HCT116 (cell line): Measurements from ENCODE around the gene CCN5. TPM values are rescaled to one million over a fixed set of nuclear protein-coding genes. Genes with fewer than 3 reads are reported as not detected.

Experiments used
- ATAC-seq: fragments of 200-7000 bp; cut with Tn5 transposase; 2 replicates; pipeline ENCODE4 v1.9.1; 2020; ENCODE audit warnings: mild to moderate bottlenecking, moderate library complexity
- BruUV-seq: library from RNA; stranded (reverse); fragments of 400-500 nt; replicated peaks from 2 replicates; lab custom pipeline; 2021; lab: Mats Ljungman, UMichigan
- CTCF ChIA-PET: fragments of 300-600 bp; sonication (Branson Sonifier 250); formaldehyde crosslinking; loops from one replicate; lab custom pipeline; 2021; ENCODE audit warnings: antibody characterized with exemption; lab: Charles Lee
- POLR2A ChIA-PET: fragments of 300-600, 350-600 bp; sonication (Branson Sonifier 250); formaldehyde crosslinking; loops from one replicate; lab custom pipeline; 2021; ENCODE audit warnings: antibody characterized with exemption; lab: Charles Lee
- RAD21 ChIA-PET, 2 experiments: fragments of 300-600 bp; sonication (Branson Sonifier 250); formaldehyde crosslinking; loops; one replicate each; lab custom pipeline; 2023; ENCODE audit warnings: low total read pairs in 2 of 2; ENCODE audit not compliant: uncharacterized antibody in 2 of 2, unreplicated experiment in 2 of 2, low non-redundant PET in 1 of 2; lab: Charles Lee
- DNase-seq: peaks from one replicate; pipeline ENCODE4 v3.0.0-alpha.2; 2010; ENCODE audit warnings: low read depth, low spot score
- H2AFZ ChIP-seq: fragments of 200-600 bp; shearing (Covaris generic), sonication (generic); 2 replicates; pipeline ENCODE4 v1.6.1; 2017; ENCODE audit warnings: low read depth, mixed run types, mixed read lengths, antibody characterized with exemption, low read length; ENCODE audit not compliant: poor library complexity, severe bottlenecking
- H3K27ac ChIP-seq: 2 replicates; pipeline ENCODE4 v1.5.1; 2012; ENCODE audit warnings: low read depth, low read length
- H3K27me3 ChIP-seq: fragments of 200-600 bp; sonication (generic); 2 replicates; pipeline ENCODE4 v1.6.1; 2016; ENCODE audit warnings: mixed run types, low read length, mixed read lengths; ENCODE audit not compliant: insufficient read depth
- H3K36me3 ChIP-seq, 2 experiments: fragments of 200-500 bp in 1 of 2; fragments of 200-600 bp in 1 of 2; sonication (Bioruptor generic) in 1 of 2; sonication (generic) in 1 of 2; 2 replicates each; pipeline versions ENCODE4 v1.5.1 to v1.6.1; 2014 to 2016; ENCODE audit warnings: low read length in 2 of 2, inconsistent platforms in 1 of 2, mixed read lengths in 1 of 2, mixed run types in 1 of 2; ENCODE audit not compliant: insufficient read depth in 2 of 2, control insufficient read depth in 1 of 2
- H3K4me1 ChIP-seq, 2 experiments: fragments of 200-600 bp in 1 of 2; sonication (generic) in 1 of 2; 2 replicates each; pipeline versions ENCODE4 v1.5.1 to v1.6.1; 2012 to 2017; ENCODE audit warnings: low read length in 2 of 2, inconsistent platforms in 1 of 2, mild to moderate bottlenecking in 1 of 2, mixed read lengths in 1 of 2, mixed run types in 1 of 2, moderate library complexity in 1 of 2; ENCODE audit not compliant: insufficient read depth in 2 of 2, control insufficient read depth in 1 of 2
- H3K4me2 ChIP-seq: fragments of 200-600 bp; sonication (generic); 2 replicates; pipeline ENCODE4 v1.6.1; 2017; ENCODE audit warnings: mixed run types, low read length, mixed read lengths
- H3K4me3 ChIP-seq, 2 experiments: fragments of 200-600 bp in 1 of 2; sonication (generic) in 1 of 2; replicated peaks in 1 of 2; 2 replicates each; pipeline ENCODE4 v1.5.1; 2011 to 2016; ENCODE audit warnings: low read length in 2 of 2, control low read depth in 1 of 2, low read depth in 1 of 2, mild to moderate bottlenecking in 1 of 2, mixed read lengths in 1 of 2, mixed run types in 1 of 2
- H3K79me2 ChIP-seq: fragments of 200-600 bp; sonication (generic); 2 replicates; pipeline ENCODE4 v1.6.1; 2017; ENCODE audit warnings: mild to moderate bottlenecking, mixed run types, low read length, moderate library complexity, mixed read lengths; ENCODE audit not compliant: insufficient read depth
- H3K9ac ChIP-seq: fragments of 200-600 bp; sonication (generic); 2 replicates; pipeline ENCODE4 v1.6.1; 2016; ENCODE audit warnings: low read length, mixed read lengths
- H3K9me2 ChIP-seq: fragments of 200-600 bp; sonication (generic), shearing (Covaris generic); 2 replicates; pipeline ENCODE4 v1.6.1; 2017; ENCODE audit warnings: mixed run types, mild to moderate bottlenecking, moderate library complexity; ENCODE audit not compliant: insufficient read depth
- H3K9me3 ChIP-seq, 2 experiments: fragments of 200-500 bp in 1 of 2; fragments of 200-600 bp in 1 of 2; sonication (Bioruptor generic) in 1 of 2; sonication (generic) in 1 of 2; 2 replicates each; pipeline ENCODE4 v1.6.1; 2014 to 2017; ENCODE audit warnings: low read length in 2 of 2, mixed read lengths in 2 of 2, inconsistent platforms in 1 of 2, low read depth in 1 of 2, mild to moderate bottlenecking in 1 of 2, mixed run types in 1 of 2, moderate library complexity in 1 of 2; ENCODE audit not compliant: control insufficient read depth in 1 of 2, insufficient read depth in 1 of 2
- H4K20me1 ChIP-seq: fragments of 200-600 bp; sonication (generic), shearing (Covaris generic); 2 replicates; pipeline ENCODE4 v1.6.1; 2017; ENCODE audit warnings: mixed run types, mild to moderate bottlenecking, moderate library complexity; ENCODE audit not compliant: insufficient read depth
- EGR1 ChIP-seq: IDR thresholded peaks from 2 replicates; pipeline ENCODE4 v1.6.1; 2012; ENCODE audit warnings: low read depth
- EZH2phosphoT487 ChIP-seq: fragments of 200-600 bp; IDR thresholded peaks from 2 replicates; pipeline ENCODE4 v1.6.1; 2018; ENCODE audit warnings: antibody characterized with exemption, borderline replicate concordance
- JUND ChIP-seq: IDR thresholded peaks from 2 replicates; pipeline ENCODE4 v1.6.1; 2012
- SP1 ChIP-seq: IDR thresholded peaks from 2 replicates; pipeline ENCODE4 v1.6.1; 2012; ENCODE audit warnings: low read depth
- SRF ChIP-seq: IDR thresholded peaks from 2 replicates; pipeline ENCODE4 v1.6.1; 2012; ENCODE audit warnings: low read depth
- TCF7L2 ChIP-seq: IDR thresholded peaks from 2 replicates; pipeline ENCODE4 v1.7.0; 2011; ENCODE audit warnings: borderline replicate concordance, inconsistent platforms; ENCODE audit not compliant: insufficient read depth, insufficient read length; ENCODE audit errors: extremely low read depth
- intact Hi-C: fragments of 100-400 bp; cut with micrococcal nuclease; formaldehyde crosslinking; loops from 2 replicates; pipeline ENCODE4 v1.10.0; 2022
- total RNA-seq: library from RNA; stranded (reverse); gene quantifications from one replicate; pipeline ENCODE4 v1.2.1, GENCODE V29; 2021; ENCODE audit not compliant: unreplicated experiment
- TF ChIP-seq, protein P1 (sequence below): IDR thresholded peaks from 2 replicates; pipeline ENCODE4 v1.6.1; 2012
- TF ChIP-seq, protein P2 (sequence below): IDR thresholded peaks from 2 replicates; pipeline ENCODE4 v1.6.1; 2011; ENCODE audit warnings: mild to moderate bottlenecking, low read length, moderate library complexity; ENCODE audit not compliant: insufficient replicate concordance; ENCODE audit errors: extremely low read depth
- TF ChIP-seq, protein P3 (sequence below): IDR thresholded peaks from 2 replicates; pipeline ENCODE4 v1.6.1; 2012; ENCODE audit warnings: low read depth

The CCN5 gene
- total RNA-seq, 1 experiment from 2014 or later: 0.20 TPM

DNA sequence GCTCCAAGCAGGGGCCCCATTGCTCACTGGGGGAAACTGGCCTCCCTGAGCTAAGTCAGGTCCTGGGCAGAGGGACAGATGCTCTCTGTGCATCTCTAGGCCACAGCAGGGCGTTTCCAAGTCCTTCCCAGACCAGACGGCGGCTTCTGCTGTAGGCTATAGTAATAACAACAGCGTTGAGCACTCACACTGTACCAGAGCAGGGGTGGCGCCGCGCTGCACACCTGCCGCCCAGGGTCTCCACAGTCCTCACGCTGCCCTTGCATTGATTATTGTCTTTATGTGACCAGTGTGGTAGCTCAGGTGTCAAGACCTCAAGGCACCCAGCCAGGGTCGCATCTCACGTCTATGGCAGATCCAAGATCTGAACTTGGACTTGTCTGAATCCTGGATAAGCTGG is 14.9 kb upstream of the CCN5 start:
- Histone ChIP-seq H4K20me1 (no peaks in the 10 kb centered on the region), H3K4me1 (peaks cover 11 to 20% of the 10 kb centered on the region in 2 experiments; a peak in 3 of 4 replicates), H3K79me2 (no peaks in the 10 kb centered on the region), H3K4me3 (no peak overlapping the region)
- CTCF ChIA-PET: no interaction called here
- TF ChIP-seq EGR1 (no peak), SP1 (no peak), JUND (no peak), EZH2phosphoT487 (no peak), TCF7L2 (no peak), SRF (no peak)
- TF ChIP-seq, protein P1, sequence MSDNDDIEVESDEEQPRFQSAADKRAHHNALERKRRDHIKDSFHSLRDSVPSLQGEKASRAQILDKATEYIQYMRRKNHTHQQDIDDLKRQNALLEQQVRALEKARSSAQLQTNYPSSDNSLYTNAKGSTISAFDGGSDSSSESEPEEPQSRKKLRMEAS: no peak
- TF ChIP-seq, protein P2, sequence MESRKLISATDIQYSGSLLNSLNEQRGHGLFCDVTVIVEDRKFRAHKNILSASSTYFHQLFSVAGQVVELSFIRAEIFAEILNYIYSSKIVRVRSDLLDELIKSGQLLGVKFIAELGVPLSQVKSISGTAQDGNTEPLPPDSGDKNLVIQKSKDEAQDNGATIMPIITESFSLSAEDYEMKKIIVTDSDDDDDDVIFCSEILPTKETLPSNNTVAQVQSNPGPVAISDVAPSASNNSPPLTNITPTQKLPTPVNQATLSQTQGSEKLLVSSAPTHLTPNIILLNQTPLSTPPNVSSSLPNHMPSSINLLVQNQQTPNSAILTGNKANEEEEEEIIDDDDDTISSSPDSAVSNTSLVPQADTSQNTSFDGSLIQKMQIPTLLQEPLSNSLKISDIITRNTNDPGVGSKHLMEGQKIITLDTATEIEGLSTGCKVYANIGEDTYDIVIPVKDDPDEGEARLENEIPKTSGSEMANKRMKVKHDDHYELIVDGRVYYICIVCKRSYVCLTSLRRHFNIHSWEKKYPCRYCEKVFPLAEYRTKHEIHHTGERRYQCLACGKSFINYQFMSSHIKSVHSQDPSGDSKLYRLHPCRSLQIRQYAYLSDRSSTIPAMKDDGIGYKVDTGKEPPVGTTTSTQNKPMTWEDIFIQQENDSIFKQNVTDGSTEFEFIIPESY: no peak
- TF ChIP-seq, protein P3, sequence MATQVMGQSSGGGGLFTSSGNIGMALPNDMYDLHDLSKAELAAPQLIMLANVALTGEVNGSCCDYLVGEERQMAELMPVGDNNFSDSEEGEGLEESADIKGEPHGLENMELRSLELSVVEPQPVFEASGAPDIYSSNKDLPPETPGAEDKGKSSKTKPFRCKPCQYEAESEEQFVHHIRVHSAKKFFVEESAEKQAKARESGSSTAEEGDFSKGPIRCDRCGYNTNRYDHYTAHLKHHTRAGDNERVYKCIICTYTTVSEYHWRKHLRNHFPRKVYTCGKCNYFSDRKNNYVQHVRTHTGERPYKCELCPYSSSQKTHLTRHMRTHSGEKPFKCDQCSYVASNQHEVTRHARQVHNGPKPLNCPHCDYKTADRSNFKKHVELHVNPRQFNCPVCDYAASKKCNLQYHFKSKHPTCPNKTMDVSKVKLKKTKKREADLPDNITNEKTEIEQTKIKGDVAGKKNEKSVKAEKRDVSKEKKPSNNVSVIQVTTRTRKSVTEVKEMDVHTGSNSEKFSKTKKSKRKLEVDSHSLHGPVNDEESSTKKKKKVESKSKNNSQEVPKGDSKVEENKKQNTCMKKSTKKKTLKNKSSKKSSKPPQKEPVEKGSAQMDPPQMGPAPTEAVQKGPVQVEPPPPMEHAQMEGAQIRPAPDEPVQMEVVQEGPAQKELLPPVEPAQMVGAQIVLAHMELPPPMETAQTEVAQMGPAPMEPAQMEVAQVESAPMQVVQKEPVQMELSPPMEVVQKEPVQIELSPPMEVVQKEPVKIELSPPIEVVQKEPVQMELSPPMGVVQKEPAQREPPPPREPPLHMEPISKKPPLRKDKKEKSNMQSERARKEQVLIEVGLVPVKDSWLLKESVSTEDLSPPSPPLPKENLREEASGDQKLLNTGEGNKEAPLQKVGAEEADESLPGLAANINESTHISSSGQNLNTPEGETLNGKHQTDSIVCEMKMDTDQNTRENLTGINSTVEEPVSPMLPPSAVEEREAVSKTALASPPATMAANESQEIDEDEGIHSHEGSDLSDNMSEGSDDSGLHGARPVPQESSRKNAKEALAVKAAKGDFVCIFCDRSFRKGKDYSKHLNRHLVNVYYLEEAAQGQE: no peak
- TF ChIP-seq, all 23 proteins: peak for 0
- no peak for DNase-seq
- no peak overlapping the region for H3K9ac ChIP-seq
- H3K9me2 ChIP-seq: no peaks in the 10 kb centered on the region
- H3K27ac ChIP-seq: no peak overlapping the region
- no peak overlapping the region for H3K4me2 ChIP-seq
- RAD21 ChIA-PET: no interaction called here
- no peaks in the 10 kb centered on the region for H3K9me3 ChIP-seq
- no TSS peak for BruUV-seq
- H2AFZ ChIP-seq: no peak overlapping the region
- POLR2A ChIA-PET: no interaction called here
- H3K36me3 ChIP-seq: no peaks in the 10 kb centered on the region
- intact Hi-C loops: no loop called here
- no peaks in the 10 kb centered on the region for H3K27me3 ChIP-seq
- no peak for ATAC-seq
